Measurements from ENCODE around the gene UBE2E3. TPM values are rescaled to one million over a fixed set of nuclear protein-coding genes. Genes with fewer than 3 reads are reported as not detected.
A peak's percentile ranks its signal among the peaks of the same experiment; 100 is the strongest.

The UBE2E3 gene
- total and polyA plus RNA-seq, 5 donors from 2014 or later, result 12.4 to 31.9 (median 24.6) TPM

DNA sequence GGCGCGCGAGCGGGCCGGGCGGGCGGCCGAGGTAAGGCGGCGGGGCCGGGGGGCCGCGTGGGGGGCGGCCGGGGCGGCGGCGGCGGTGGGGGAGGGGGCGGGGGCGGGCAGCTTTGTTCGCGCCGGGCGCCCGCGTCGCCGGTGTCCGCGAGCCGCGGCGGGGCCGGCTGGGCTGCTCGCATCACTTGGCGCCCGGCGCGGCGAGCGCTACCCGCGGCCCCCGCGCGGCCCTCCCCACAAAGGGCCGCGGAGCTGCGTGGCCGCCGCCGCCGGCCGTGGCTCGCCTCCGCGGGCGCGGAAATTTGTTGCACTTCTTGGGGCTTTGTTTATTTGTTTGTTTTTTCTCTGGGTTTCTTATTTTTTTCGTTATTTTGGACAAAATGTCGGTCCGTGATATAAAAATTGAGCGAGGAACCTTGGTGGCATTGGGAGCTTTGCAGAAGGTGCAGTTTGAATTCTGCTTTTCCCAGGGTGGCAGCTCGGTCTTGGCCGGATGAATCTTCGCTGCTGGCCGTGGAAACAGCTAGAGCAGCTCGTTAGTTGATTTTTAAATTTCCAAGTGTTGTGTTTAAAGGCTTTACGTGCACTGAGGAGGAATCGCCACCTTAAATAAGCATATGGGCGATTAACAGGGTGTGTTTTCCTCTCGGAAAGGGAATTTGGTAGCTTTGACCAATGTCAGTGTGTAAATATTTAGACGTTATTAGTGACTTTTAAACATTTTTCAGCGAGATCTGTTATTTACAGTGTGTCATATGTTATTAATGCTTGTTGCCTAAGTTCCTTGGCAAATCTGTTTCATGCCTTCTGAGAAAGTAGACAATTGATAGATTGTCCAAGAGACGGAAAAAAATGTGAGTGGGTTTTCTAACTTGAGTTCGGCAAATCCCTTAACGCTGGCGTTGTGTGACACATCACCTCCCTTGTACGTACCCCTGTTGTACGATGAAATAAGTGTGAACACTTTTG lies 822 bp downstream of the UBE2E3 start:
- Histone ChIP-seq H3K27ac (ENCODE audit: insufficient read depth, low read length, poor library complexity, severe bottlenecking) (peak overlapping the region; percentile 18), H3K4me3 (ENCODE audit: low read depth, low read length) (peak overlapping the region; percentile 78), H3K4me1 (ENCODE audit: control insufficient read depth, insufficient read depth, low read length, poor library complexity, severe bottlenecking) (peaks cover 10% of the 10 kb centered on the region), H3K36me3 (ENCODE audit: control insufficient read depth, insufficient read depth, low read length) (no peaks in the 10 kb centered on the region), H3K9me3 (ENCODE audit: control insufficient read depth in 2 of 2, low read length in 2 of 2) (no peaks in the 10 kb centered on the region), H3K27me3 (ENCODE audit: control insufficient read depth, insufficient read depth, low read length) (no peaks in the 10 kb centered on the region)
- ATAC-seq (ENCODE audit: low read depth in 2 of 2) (peak in 1 of 2 donors; percentile 2), DNase-seq (peak in 2 of 3 donors; percentile 36 to 37)
- peak overlapping the region; percentile 97 to 98 (median 98) for H3K4me3 Mint-ChIP-seq
- no peaks in the 10 kb centered on the region for H3K27me3 Mint-ChIP-seq
- H3K4me1 Mint-ChIP-seq, result peaks cover 18 to 59% (median 25%) of the 10 kb centered on the region in 4 donors
- H3K36me3 Mint-ChIP-seq, result peaks cover 3% of the 10 kb centered on the region
- H3K9me3 Mint-ChIP-seq, result peaks cover 0 to 1% (median 0%) of the 10 kb centered on the region in 7 donors
- H3K27ac Mint-ChIP-seq, result peak overlapping the region; percentile 86 to 100 (median 95)

- H3K27ac Mint-ChIP-seq, result no peak overlapping the region
- Histone ChIP-seq H3K27me3 (ENCODE audit: control insufficient read depth, insufficient read depth, low read length) (no peaks in the 10 kb centered on the region), H3K9me3 (ENCODE audit: control insufficient read depth in 2 of 2, low read length in 2 of 2) (no peaks in the 10 kb centered on the region), H3K4me3 (ENCODE audit: low read depth, low read length) (peak overlapping the region; percentile 28), H3K4me1 (ENCODE audit: control insufficient read depth, insufficient read depth, low read length, poor library complexity, severe bottlenecking) (peaks cover 10% of the 10 kb centered on the region), H3K36me3 (ENCODE audit: control insufficient read depth, insufficient read depth, low read length) (no peaks in the 10 kb centered on the region), H3K27ac (ENCODE audit: insufficient read depth, low read length, poor library complexity, severe bottlenecking) (no peak overlapping the region)
- ATAC-seq (ENCODE audit: low read depth in 2 of 2) (peak; percentile 34 to 49), DNase-seq (peak in 2 of 3 donors; percentile 39 to 56)
- peak overlapping the region in 3 of 4 donors; percentile 8 to 49 (median 22) for H3K4me3 Mint-ChIP-seq
- peaks cover 3% of the 10 kb centered on the region for H3K36me3 Mint-ChIP-seq
- H3K4me1 Mint-ChIP-seq, result peaks cover 21 to 57% (median 28%) of the 10 kb centered on the region in 4 donors
- H3K27me3 Mint-ChIP-seq, result no peaks in the 10 kb centered on the region
- peaks cover 0 to 1% (median 0%) of the 10 kb centered on the region in 7 donors for H3K9me3 Mint-ChIP-seq
Measured at GRCh38 chr2:180983468-180984242, 3.2 kb downstream of the UBE2E3 start.

DNA sequence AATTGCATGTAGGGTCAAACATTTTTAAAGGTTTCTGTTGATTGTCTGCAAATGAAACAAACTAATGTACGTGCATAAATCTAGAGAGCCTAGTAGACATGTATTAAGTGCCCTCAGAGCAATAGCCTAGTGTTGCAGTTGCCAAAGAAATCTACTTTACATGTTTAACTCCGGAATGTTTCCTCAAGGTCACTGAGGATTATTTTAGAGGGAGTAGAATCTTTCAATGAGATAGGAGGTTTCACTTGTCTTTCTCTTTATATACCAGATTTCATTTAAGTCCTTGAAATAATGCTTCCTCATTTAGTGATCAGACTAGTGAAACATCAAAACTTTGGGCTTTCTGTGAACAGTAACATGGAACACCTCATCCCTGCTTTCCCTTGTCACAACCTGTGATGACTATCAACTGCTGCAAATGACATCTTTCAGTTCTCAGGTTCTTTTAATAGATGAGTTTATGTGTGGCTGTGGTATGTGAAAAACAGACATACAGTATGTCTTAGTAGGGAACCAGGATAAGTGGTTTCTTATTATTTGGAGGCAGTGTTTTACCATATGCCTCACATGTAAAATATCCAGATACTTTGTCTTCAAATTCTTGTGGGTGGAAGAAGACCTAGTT lies 5.5 kb downstream of the UBE2E3 start:
- Histone ChIP-seq H3K27ac (ENCODE audit: insufficient read depth, low read length, poor library complexity, severe bottlenecking) (no peak overlapping the region), H3K9me3 (ENCODE audit: control insufficient read depth in 2 of 2, low read length in 2 of 2) (no peaks in the 10 kb centered on the region), H3K4me1 (ENCODE audit: control insufficient read depth, insufficient read depth, low read length, poor library complexity, severe bottlenecking) (peaks cover 10% of the 10 kb centered on the region), H3K36me3 (ENCODE audit: control insufficient read depth, insufficient read depth, low read length) (no peaks in the 10 kb centered on the region), H3K27me3 (ENCODE audit: control insufficient read depth, insufficient read depth, low read length) (no peaks in the 10 kb centered on the region), H3K4me3 (ENCODE audit: low read depth, low read length) (no peak overlapping the region)
- Mint-ChIP-seq H3K4me3 (no peak overlapping the region), H3K27me3 (no peaks in the 10 kb centered on the region), H3K36me3 (peaks cover 8% of the 10 kb centered on the region), H3K9me3 (no peaks in the 10 kb centered on the region), H3K4me1 (peaks cover 27 to 56% (median 30%) of the 10 kb centered on the region in 4 donors), H3K27ac (no peak overlapping the region)
- DNase-seq (no peak), ATAC-seq (ENCODE audit: low read depth in 2 of 2) (no peak)

DNA sequence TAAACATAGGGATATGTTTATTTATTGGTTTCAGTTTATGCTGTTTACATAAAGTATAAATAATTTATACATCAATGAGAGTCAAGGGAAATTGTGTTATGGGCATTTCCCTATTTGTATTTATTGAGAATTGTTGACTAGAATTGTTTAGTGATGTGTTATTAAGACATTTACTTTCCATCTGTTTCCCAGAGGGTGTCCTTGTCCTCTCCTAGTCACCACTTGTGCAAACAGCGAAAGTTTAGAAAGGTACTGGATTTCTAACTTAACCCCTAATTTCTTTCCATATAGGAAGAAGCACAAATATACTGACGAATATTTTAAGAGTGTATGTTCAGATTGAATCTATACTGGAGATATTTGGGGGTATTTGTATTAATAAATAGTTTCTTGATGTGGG lies 6.7 kb downstream of the UBE2E3 start:
- DNase-seq (no peak), ATAC-seq (ENCODE audit: low read depth in 2 of 2) (no peak)
- Histone ChIP-seq H3K4me3 (ENCODE audit: low read depth, low read length) (no peak overlapping the region), H3K9me3 (ENCODE audit: control insufficient read depth in 2 of 2, low read length in 2 of 2) (no peaks in the 10 kb centered on the region), H3K36me3 (ENCODE audit: control insufficient read depth, insufficient read depth, low read length) (no peaks in the 10 kb centered on the region), H3K27ac (ENCODE audit: insufficient read depth, low read length, poor library complexity, severe bottlenecking) (no peak overlapping the region), H3K4me1 (ENCODE audit: control insufficient read depth, insufficient read depth, low read length, poor library complexity, severe bottlenecking) (peaks cover under 1% of the 10 kb centered on the region), H3K27me3 (ENCODE audit: control insufficient read depth, insufficient read depth, low read length) (no peaks in the 10 kb centered on the region)
- peaks cover 17 to 45% (median 25%) of the 10 kb centered on the region in 4 donors for H3K4me1 Mint-ChIP-seq
- H3K9me3 Mint-ChIP-seq, result no peaks in the 10 kb centered on the region
- no peak overlapping the region for H3K27ac Mint-ChIP-seq
- H3K4me3 Mint-ChIP-seq, result peak overlapping the region in 1 of 4 donors; percentile 55
- no peaks in the 10 kb centered on the region for H3K27me3 Mint-ChIP-seq
- peaks cover 8% of the 10 kb centered on the region for H3K36me3 Mint-ChIP-seq

DNA sequence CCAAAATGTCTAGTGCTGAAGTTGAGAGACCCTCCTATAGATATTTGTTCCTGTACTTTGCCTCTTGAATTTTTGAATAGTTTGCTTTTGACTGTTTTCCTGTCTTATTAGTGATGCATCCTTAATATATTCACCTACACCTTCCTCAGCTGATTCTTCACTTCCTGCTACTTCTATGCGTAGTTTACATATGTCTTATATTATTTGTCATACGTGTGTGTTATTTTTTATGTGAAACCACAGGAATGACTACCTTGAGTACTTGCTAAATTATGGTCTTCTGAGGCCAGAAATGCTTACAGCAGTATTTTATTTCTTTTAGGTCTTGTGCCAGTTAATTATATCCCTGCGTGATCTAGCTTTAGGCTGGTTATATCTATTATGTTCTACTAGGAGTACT lies 9.9 kb downstream of the UBE2E3 start:
- H3K27ac Mint-ChIP-seq, result no peak overlapping the region
- H3K36me3 Mint-ChIP-seq, result peaks cover 10% of the 10 kb centered on the region
- peaks cover 12 to 23% (median 16%) of the 10 kb centered on the region in 4 donors for H3K4me1 Mint-ChIP-seq
- H3K9me3 Mint-ChIP-seq, result peaks cover 0 to 2% (median 0%) of the 10 kb centered on the region in 7 donors
- Histone ChIP-seq H3K36me3 (ENCODE audit: control insufficient read depth, insufficient read depth, low read length) (no peaks in the 10 kb centered on the region), H3K9me3 (ENCODE audit: control insufficient read depth in 2 of 2, low read length in 2 of 2) (no peaks in the 10 kb centered on the region), H3K27me3 (ENCODE audit: control insufficient read depth, insufficient read depth, low read length) (no peaks in the 10 kb centered on the region), H3K4me3 (ENCODE audit: low read depth, low read length) (no peak overlapping the region), H3K27ac (ENCODE audit: insufficient read depth, low read length, poor library complexity, severe bottlenecking) (no peak overlapping the region), H3K4me1 (ENCODE audit: control insufficient read depth, insufficient read depth, low read length, poor library complexity, severe bottlenecking) (no peaks in the 10 kb centered on the region)
- DNase-seq, result no peak
- no peak for ATAC-seq (ENCODE audit: low read depth in 2 of 2)
- no peaks in the 10 kb centered on the region for H3K27me3 Mint-ChIP-seq
- no peak overlapping the region for H3K4me3 Mint-ChIP-seq

- Histone ChIP-seq H3K9me3 (ENCODE audit: control insufficient read depth in 2 of 2, low read length in 2 of 2) (no peaks in the 10 kb centered on the region), H3K4me1 (ENCODE audit: control insufficient read depth, insufficient read depth, low read length, poor library complexity, severe bottlenecking) (no peaks in the 10 kb centered on the region), H3K27me3 (ENCODE audit: control insufficient read depth, insufficient read depth, low read length) (no peaks in the 10 kb centered on the region), H3K27ac (ENCODE audit: insufficient read depth, low read length, poor library complexity, severe bottlenecking) (no peak overlapping the region), H3K4me3 (ENCODE audit: low read depth, low read length) (no peak overlapping the region), H3K36me3 (ENCODE audit: control insufficient read depth, insufficient read depth, low read length) (no peaks in the 10 kb centered on the region)
- DNase-seq (no peak), ATAC-seq (ENCODE audit: low read depth in 2 of 2) (no peak)
- Mint-ChIP-seq H3K36me3 (peaks cover 7% of the 10 kb centered on the region), H3K27me3 (no peaks in the 10 kb centered on the region), H3K27ac (no peak overlapping the region), H3K9me3 (peaks cover 0 to 2% (median 0%) of the 10 kb centered on the region in 7 donors), H3K4me3 (no peak overlapping the region), H3K4me1 (peaks cover 14 to 21% (median 17%) of the 10 kb centered on the region in 4 donors)
Measured at GRCh38 chr2:180990794-180991193, 10.4 kb downstream of the UBE2E3 start.

- Histone ChIP-seq H3K9me3 (ENCODE audit: control insufficient read depth in 2 of 2, low read length in 2 of 2) (no peaks in the 10 kb centered on the region), H3K27ac (ENCODE audit: insufficient read depth, low read length, poor library complexity, severe bottlenecking) (no peak overlapping the region), H3K36me3 (ENCODE audit: control insufficient read depth, insufficient read depth, low read length) (no peaks in the 10 kb centered on the region), H3K4me1 (ENCODE audit: control insufficient read depth, insufficient read depth, low read length, poor library complexity, severe bottlenecking) (no peaks in the 10 kb centered on the region), H3K27me3 (ENCODE audit: control insufficient read depth, insufficient read depth, low read length) (no peaks in the 10 kb centered on the region), H3K4me3 (ENCODE audit: low read depth, low read length) (no peak overlapping the region)
- H3K36me3 Mint-ChIP-seq, result peaks cover 7% of the 10 kb centered on the region
- peak overlapping the region in 1 of 3 donors; percentile 29 for H3K27ac Mint-ChIP-seq
- no peak overlapping the region for H3K4me3 Mint-ChIP-seq
- no peaks in the 10 kb centered on the region for H3K27me3 Mint-ChIP-seq
- DNase-seq (no peak), ATAC-seq (ENCODE audit: low read depth in 2 of 2) (no peak)
- peaks cover 14 to 18% (median 16%) of the 10 kb centered on the region in 4 donors for H3K4me1 Mint-ChIP-seq
- peaks cover 0 to 2% (median 0%) of the 10 kb centered on the region in 7 donors for H3K9me3 Mint-ChIP-seq
Measured at GRCh38 chr2:180991361-180991760, 11.0 kb downstream of the UBE2E3 start.

Data from CD4-positive, CD25-positive, alpha-beta regulatory T cell (primary cell).